HL-60/S4 treated with retinoic acid at 250 ng/mL for 4 days and 3 days (cell line): Measurements from ENCODE around the gene SLC38A7.
"Not testable (repeated sequence)": the region's sequence is repeated elsewhere in the genome, so short reads cannot be mapped to it uniquely, and the experiment has no call there.

Source experiments
- in situ Hi-C: fragments of 300-500 bp; cut with MboI; formaldehyde crosslinking; loops from 2 replicates; pipeline ENCODE4 v1.7.0; 2022; ENCODE audit warnings: low sequenced_read_pairs

Gene SLC38A7

GRCh38 chr16:58638148-58639036 lies 46.2 kb downstream of the SLC38A7 start:
- in situ Hi-C loops = no loop called here

GRCh38 chr16:58637021-58637420 lies 47.5 kb downstream of the SLC38A7 start:
- in situ Hi-C loops = not testable (repeated sequence)

GRCh38 chr16:58636466-58636865 lies 48.1 kb downstream of the SLC38A7 start:
- in situ Hi-C loops = no loop called here

- in situ Hi-C loops = no loop called here
These were observed 49.1 kb downstream of the SLC38A7 start for GRCh38 chr16:58635502-58635901.

- in situ Hi-C loops = no loop called here
These were observed 50.2 kb downstream of the SLC38A7 start for GRCh38 chr16:58634265-58634802.

- in situ Hi-C loops = no loop called here
These were observed 54.6 kb downstream of the SLC38A7 start, which contains the start of gene CNOT1 for GRCh38 chr16:58629733-58630640. Gene CNOT1, minus strand, starts transcription at chr16:58629826. Its CDS starts 30,489 bp downstream, at chr16:58599337.

GRCh38 chr16:58628845-58629732 lies 55.5 kb downstream of the SLC38A7 start:
- in situ Hi-C loops = no loop called here

GRCh38 chr16:58624209-58624608 lies 60.4 kb downstream of the SLC38A7 start:
- in situ Hi-C loops = no loop called here

GRCh38 chr16:58620396-58620795 lies 64.2 kb downstream of the SLC38A7 start:
- in situ Hi-C loops = no loop called here

- in situ Hi-C loops = no loop called here
These were observed 69.3 kb downstream of the SLC38A7 start for GRCh38 chr16:58615280-58615679.
